GM18870 (cell line): Measurements from ENCODE around the gene ZNF280C.

Experiments used
- ATAC-seq: cut with Tn5 transposase; IDR thresholded peaks from one replicate; pipeline ENCODE4 v1.9.1; 2021; ENCODE audit warnings: moderate library complexity; ENCODE audit not compliant: unreplicated experiment

ZNF280C gene

DNA sequence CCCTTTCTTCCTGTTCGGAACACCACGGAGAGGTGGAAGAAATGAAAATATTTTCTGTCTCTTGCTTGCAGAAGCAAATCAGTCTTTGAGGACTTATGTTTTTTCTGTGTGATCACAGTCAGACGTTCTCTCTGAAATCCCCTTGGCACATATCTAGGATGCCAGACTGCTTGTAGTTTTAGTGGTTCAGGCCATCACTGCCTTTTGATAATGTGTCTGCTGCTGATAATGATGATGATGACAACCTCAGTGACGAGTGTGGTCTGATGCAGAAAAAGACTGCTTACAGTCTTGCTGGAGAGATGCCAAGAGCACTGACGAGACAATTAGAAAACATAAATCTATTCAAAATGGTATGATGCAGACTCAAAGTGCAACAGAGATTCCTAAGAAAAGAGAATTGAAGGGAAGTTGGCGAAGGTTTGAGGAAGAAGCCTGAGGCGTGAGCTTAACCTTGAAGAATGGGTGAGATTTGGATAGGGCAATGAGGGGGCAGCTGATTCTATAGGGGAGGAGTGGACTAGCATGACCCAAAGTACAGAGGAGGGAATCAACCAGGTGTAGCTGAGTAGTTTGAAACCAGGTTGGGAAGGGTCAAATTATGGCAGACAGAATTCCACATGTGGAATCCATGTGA is 89.0 kb downstream of the ZNF280C start:
- no peak for ATAC-seq

- ATAC-seq, result no peak
Observed at GRCh38 chrX:130179170-130179569, 89.5 kb downstream of the ZNF280C start.

- ATAC-seq, result no peak
Observed at GRCh38 chrX:130176942-130177341, 91.8 kb downstream of the ZNF280C start.

DNA sequence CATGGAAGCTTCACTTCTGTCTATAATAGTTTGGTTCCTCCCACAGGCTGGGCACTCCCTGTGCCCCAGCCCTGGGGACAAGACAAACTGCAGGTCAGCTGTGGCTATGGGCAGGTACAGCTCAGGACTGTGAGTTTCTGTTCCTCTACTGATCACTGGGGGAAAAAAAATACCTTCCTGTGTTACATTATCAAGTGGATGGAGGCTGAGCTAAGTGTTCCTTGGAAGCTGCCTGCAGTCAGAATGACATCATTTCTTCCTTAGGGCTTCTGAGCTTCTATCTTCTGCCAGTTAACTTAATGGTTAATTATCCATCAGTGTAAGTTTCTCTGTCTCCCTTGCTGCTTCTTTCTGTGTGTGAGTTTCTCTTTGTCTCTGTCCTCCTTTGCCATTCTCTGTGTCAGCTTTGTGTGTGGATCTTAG is 92.3 kb downstream of the ZNF280C start:
- ATAC-seq, result peak; percentile 87

GRCh38 chrX:130174937-130175336 is 93.8 kb downstream of the ZNF280C start:
- ATAC-seq, result no peak

GRCh38 chrX:130174045-130174704 is 94.5 kb downstream of the ZNF280C start:
- ATAC-seq, result no peak

DNA sequence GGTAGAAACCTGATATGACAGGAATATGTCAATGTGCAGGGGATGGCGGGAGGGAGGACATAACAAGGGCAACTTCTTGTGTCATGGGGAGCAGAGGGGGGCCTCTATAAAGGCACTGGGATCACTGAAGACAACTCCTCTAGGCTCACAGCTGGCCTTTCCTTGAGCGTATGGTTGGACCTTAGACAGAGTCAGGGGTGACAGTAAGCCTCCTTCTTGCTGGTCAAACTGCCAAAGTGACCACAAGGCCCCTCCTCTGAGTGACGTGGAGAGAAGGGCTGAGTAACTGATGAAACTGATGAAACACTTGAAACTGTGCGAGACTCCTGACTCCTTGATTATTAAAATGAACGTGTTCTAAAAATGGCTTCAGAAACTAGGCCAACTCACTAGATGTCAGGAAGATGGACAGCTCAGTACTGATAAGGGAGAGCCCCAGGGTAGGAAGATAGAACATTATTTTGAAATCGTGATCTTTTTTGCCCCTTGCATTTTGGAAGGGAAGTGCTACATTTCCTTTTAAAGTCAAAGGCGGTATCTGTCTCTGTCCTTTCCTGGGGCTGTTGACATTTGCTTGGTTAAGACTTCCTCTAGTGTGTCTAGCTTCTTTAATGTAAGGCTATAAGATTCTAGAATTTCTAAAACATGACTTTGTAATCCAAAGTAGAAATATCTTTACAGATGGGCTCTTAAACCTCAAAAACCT is 95.4 kb downstream of the ZNF280C start:
- peak; percentile 45 for ATAC-seq

DNA sequence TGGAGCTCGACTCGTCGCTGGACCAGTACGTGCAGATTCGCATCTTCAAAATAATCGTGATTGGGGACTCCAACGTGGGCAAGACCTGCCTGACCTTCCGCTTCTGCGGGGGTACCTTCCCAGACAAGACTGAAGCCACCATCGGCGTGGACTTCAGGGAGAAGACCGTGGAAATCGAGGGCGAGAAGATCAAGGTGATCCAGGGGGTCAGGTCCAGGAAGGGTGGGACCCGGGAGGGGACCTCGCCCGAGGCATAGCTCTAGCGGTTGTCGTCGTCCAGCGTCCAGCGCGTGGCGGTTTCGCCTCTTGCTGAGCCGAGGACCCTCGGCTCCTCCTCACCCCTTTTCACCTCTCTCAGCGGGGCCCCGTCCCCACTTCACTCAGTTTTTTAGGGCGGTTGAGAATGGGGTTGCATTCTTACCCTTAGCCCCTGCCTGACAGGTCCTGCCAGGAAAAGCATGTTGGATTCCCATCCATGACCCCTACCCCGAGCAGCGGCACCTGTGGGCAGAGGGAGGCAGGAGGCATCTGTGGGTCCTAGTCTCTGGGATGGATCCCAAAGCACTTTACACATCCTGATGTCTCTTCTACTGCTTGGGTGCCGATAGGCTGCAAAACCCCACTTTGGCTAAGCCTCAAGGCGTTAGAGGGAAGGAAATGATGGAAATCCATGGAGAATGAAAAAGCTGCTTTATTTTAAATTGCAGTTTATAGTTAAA is 96.4 kb downstream of the ZNF280C start:
- no peak for ATAC-seq

DNA sequence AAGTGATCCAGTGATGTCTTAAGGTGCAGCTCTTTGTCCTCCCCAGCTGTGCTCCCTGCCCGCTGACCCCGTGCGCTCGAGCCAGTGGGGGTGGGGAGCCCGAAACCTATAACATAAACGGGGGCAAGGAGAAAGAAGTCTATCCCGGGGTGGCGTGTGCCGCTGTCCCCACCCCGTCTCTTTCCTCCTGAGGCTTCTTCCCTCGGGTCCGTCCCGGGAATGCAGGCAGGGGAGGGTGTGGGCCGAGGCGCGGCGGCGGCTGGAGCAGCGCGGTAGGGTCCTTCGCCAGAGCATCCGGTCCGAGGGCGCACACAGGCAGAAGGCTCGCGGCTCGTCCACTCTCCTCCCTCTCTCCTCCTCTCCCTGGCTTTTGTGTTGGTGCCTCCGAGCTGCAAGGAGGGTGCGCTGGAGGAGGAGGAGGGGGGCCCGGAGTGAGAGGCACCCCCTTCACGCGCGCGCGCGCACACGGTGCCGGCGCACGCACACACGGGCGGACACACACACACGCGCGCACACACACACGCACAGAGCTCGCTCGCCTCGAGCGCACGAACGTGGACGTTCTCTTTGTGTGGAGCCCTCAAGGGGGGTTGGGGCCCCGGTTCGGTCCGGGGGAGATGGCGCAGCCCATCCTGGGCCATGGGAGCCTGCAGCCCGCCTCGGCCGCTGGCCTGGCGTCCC is 97.1 kb downstream of the ZNF280C start, which contains the start of gene RAB33A:
Gene RAB33A (plus strand): TSS at position 517 of the 681 bp plus-strand sequence. CDS start 101 bp downstream, at position 618.
- ATAC-seq, result no peak

DNA sequence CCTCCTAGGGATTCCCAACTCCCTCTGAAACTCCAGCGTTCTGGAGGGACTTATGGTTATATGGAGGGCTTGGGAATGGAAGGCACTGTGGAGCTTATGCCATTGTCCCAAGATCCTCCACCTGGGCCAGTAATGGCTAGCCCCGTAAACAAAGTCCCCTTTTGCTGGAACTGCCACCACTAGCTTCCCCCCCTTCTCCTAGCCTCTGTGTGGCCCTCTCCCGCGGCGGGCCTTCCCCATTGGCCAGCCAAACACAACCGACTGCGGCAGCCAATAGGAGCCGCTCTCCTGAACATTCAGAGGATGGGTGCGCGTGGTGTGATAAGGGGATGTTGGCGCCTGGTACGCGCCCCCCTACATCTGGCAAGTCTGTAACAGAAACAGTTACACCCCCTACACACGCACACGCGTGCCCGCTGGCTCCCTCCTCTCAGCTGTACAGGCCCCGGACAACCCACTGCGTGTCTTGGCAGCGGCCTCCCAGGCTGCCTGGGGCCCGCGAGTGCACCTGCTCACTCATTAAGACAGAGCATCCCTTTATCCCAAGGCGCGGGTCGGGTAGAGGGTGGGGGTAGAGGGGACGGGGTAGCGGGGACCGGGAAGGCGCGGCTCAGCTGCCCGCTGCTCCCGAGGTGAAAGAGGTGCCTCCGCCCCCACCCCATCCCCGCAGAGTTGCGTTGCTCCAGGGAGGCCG is 97.8 kb downstream of the ZNF280C start:
- peak; percentile 41 for ATAC-seq

GRCh38 chrX:130167040-130167439 is 101.7 kb downstream of the ZNF280C start:
- no peak for ATAC-seq

DNA sequence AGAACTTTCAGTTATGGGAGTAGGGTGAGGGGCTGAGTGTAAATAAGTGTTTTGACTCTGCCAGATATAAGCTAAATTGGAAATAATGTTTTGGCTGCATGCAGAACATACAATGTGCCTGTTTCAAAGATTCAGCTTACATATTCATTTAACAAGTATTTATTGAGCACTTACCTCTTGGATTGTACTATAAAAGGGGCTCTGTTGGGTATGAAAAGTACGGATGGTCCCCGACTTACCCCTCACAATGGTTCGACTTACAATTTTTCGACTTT is 102.3 kb downstream of the ZNF280C start:
- ATAC-seq, result no peak

- ATAC-seq, result peak; percentile 82
Observed at GRCh38 chrX:130165703-130166502, 102.8 kb downstream of the ZNF280C start, which contains the start of gene AIFM1. Gene AIFM1, minus strand, starts transcription at chrX:130165841. Its CDS starts 185 bp downstream, at chrX:130165656.

DNA sequence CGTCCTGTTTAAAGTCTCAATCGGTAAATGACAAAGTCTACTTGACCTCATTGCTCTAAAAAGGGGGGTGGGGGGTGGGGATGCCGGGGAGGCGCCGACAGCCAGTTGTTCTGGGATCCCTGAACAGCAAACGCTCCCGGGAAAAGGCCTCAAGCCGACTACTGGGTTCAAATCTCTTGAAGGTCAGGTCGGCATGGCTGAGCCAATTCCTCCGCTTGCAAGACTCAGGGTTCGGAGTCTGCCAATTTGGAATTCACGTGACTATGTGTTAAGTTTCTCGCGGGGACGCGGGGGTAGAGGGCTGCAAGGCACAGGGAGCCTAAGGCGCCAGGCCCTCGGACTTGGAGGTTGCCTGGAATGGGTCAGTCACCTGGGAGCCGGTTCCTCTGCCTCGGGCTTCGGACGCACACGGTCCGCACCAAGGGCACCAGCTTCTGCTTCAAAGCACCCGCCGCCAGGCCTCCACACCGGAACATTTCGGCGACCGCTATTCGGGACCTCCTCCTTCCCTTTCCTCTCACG is 103.5 kb downstream of the ZNF280C start:
- ATAC-seq, result no peak

GRCh38 chrX:130163398-130163797 is 105.3 kb downstream of the ZNF280C start:
- no peak for ATAC-seq

DNA sequence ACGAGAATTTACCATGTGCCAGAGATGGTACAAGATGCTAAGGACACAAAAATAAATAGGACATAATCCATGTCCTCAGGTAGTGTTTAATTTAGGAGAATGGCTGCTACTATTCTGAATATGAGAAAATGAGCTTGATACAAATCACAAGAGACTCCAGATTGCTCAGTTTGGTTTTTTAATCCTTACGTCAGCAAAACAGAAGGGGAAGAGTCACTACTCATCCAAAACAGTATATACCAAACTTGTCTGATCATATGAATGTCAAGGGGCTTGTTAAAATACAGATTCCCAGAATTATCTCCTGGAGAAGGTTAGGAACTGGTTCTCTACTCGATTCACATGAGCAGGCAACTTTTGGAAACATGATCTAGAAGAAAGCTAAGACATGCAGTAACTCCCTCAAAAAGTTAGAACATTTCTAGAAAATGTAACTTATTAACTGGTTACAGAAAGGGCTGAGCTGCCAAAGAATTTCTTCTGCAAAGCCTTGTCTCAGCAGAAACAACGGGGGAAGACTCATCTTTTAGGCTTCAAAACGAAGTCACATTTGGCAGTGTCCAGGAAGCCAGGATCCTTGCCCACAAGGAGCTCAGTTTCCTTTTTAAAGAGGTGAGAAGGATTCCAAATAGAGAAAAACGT is 106.5 kb downstream of the ZNF280C start:
- ATAC-seq, result no peak

DNA sequence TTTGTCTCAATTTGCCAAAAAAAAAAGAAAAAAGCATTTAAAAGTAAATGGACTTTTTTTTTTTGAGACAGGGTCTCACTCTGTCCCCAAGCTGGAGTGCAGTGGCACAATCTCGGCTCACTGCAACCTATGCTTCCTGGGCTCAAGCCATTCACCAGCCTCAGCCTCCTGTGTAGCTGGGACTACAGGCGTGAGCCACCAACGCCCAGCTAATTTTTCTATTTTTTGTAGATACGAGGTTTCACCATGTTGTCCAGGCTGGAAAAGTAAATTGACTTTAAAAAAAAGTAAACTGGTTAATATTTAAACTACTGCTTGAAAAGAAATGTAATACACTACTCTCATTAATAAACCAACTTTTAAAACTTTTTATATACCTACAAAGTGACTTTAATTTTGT is 108.9 kb downstream of the ZNF280C start:
- no peak for ATAC-seq

- ATAC-seq, result no peak
Observed at GRCh38 chrX:130158311-130158710, 110.4 kb downstream of the ZNF280C start.

DNA sequence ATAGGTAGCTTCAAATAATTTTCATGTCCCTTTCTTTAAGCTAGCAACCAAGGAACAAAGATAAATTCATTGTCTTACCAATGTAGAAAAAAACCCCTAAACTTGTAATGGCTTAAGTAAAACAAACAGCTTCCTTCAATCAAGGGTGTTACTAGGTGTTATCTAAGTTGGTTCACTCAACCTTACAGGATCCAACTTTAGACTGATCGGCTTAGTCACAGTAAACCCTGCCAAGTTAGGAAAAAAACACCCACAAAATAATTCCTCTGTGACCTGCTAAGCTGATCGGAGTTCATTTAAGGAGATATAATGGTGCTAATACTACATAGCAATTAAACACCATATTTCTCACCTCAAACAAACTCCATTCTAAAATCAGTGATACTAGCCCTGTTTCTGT is 113.1 kb downstream of the ZNF280C start:
- no peak for ATAC-seq
